OCI-LY7 (cell line): ENCODE measurements around the gene CCDC78. TPM values are rescaled to one million over a fixed set of nuclear protein-coding genes. Genes with fewer than 3 reads are reported as not detected.

Experiments
- BruUV-seq: library from RNA; stranded (reverse); fragments of 400-500 nt; replicated peaks from 2 replicates; lab custom pipeline; 2021; lab: Mats Ljungman, UMichigan
- CTCF ChIA-PET: fragments of 300-600 bp; sonication (Branson Sonifier 250); formaldehyde crosslinking; loops from one replicate; lab custom pipeline; 2022; ENCODE audit warnings: antibody characterized with exemption; ENCODE audit not compliant: unreplicated experiment; lab: Charles Lee
- POLR2A ChIA-PET: fragments of 300-600 bp; sonication (Branson Sonifier 250); formaldehyde crosslinking; loops from one replicate; lab custom pipeline; 2022; ENCODE audit warnings: antibody characterized with exemption; lab: Charles Lee
- DNase-seq: peaks from one replicate; pipeline ENCODE4 v3.0.0-alpha.2; 2015; ENCODE audit warnings: low spot score
- H2AFZ ChIP-seq: fragments of 200-600 bp; sonication (generic), shearing (Covaris generic); 2 replicates; pipeline ENCODE4 v1.6.1; 2014; ENCODE audit warnings: mild to moderate bottlenecking, antibody characterized with exemption, low read length, moderate library complexity
- H3K27ac ChIP-seq: fragments of 200-600 bp; sonication (generic); 2 replicates; pipeline ENCODE4 v1.5.1; 2014; ENCODE audit warnings: mixed run types, low read depth, mild to moderate bottlenecking, moderate library complexity, low read length, inconsistent platforms; ENCODE audit not compliant: poor library complexity, severe bottlenecking
- H3K36me3 ChIP-seq: fragments of 200-600 bp; sonication (generic); 2 replicates; pipeline ENCODE4 v1.6.1; 2014; ENCODE audit warnings: mild to moderate bottlenecking, antibody characterized with exemption, low read length, moderate library complexity, mixed read lengths; ENCODE audit not compliant: insufficient read depth
- H3K4me1 ChIP-seq: fragments of 200-600 bp; sonication (generic); 2 replicates; pipeline ENCODE4 v1.5.1; 2014; ENCODE audit warnings: mild to moderate bottlenecking, low read length; ENCODE audit not compliant: insufficient read depth, poor library complexity, severe bottlenecking
- H3K4me2 ChIP-seq: fragments of 200-600 bp; sonication (generic); 2 replicates; pipeline ENCODE4 v1.6.1; 2014; ENCODE audit warnings: mild to moderate bottlenecking, low read length
- H3K4me3 ChIP-seq: fragments of 200-600 bp; sonication (generic); 2 replicates; pipeline ENCODE4 v1.5.1; 2014; ENCODE audit warnings: mild to moderate bottlenecking, low read depth, low read length; ENCODE audit not compliant: poor library complexity, severe bottlenecking
- H3K79me2 ChIP-seq: fragments of 200-600 bp; sonication (generic); 2 replicates; pipeline ENCODE4 v1.6.1; 2016; ENCODE audit warnings: low read depth, mild to moderate bottlenecking, low read length, moderate library complexity, mixed read lengths; ENCODE audit not compliant: insufficient read depth
- H3K9me2 ChIP-seq: fragments of 200-600 bp; sonication (generic); 2 replicates; pipeline ENCODE4 v1.6.1; 2016; ENCODE audit warnings: mild to moderate bottlenecking, low read length, mixed read lengths; ENCODE audit not compliant: insufficient read depth
- H3K9me3 ChIP-seq: fragments of 200-600 bp; sonication (generic); 2 replicates; pipeline ENCODE4 v1.6.1; 2014; ENCODE audit warnings: mild to moderate bottlenecking, mixed run types, low read length, mixed read lengths
- H4K20me1 ChIP-seq: fragments of 200-600 bp; sonication (generic); 2 replicates; pipeline ENCODE4 v1.6.1; 2014; ENCODE audit warnings: mild to moderate bottlenecking, antibody characterized with exemption, low read length, moderate library complexity, mixed read lengths; ENCODE audit not compliant: insufficient read depth
- EZH2phosphoT487 ChIP-seq: fragments of 200-600 bp; sonication (generic); IDR thresholded peaks from 2 replicates; pipeline ENCODE4 v1.6.1; 2018; ENCODE audit warnings: low read depth, borderline replicate concordance, mild to moderate bottlenecking, mixed run types, antibody characterized with exemption, low read length, moderate library complexity, mixed read lengths
- intact Hi-C: fragments of 100-400 bp; cut with micrococcal nuclease; formaldehyde crosslinking; loops from one replicate; pipeline ENCODE4 v1.10.0; 2022; ENCODE audit not compliant: unreplicated experiment
- total RNA-seq, 2 experiments: library from RNA; depleted of rRNA in 1 of 2; stranded (reverse); fragments of >200 nt in 1 of 2; shearing (Covaris generic) in 1 of 2; gene quantifications; 2 replicates each; pipeline ENCODE4 v1.2.3, GENCODE V29; 2014 to 2022
- TF ChIP-seq, protein P1 (sequence below): fragments of 200-600 bp; sonication (generic); conservative IDR thresholded peaks from 2 replicates; pipeline ENCODE4 v1.5.1; 2014; ENCODE audit warnings: mild to moderate bottlenecking, antibody characterized with exemption, low read length, moderate library complexity, mixed read lengths

Gene CCDC78
- total RNA-seq, 2 experiments from 2014 or later, result 25.8 to 57.9 TPM

- BruUV-seq, result no TSS peak
- ChIA-PET POLR2A (no interaction called here), CTCF (no interaction called here)
- intact Hi-C loops, result no loop called here
- Histone ChIP-seq H3K79me2 (no peaks in the 10 kb centered on the region), H3K4me3 (no peak overlapping the region), H3K36me3 (no peaks in the 10 kb centered on the region), H3K4me2 (no peak overlapping the region), H3K27ac (no peak overlapping the region), H2AFZ (no peak overlapping the region), H4K20me1 (no peaks in the 10 kb centered on the region), H3K9me3 (no peaks in the 10 kb centered on the region), H3K4me1 (no peaks in the 10 kb centered on the region), H3K9me2 (no peaks in the 10 kb centered on the region)
- TF ChIP-seq, protein P1, sequence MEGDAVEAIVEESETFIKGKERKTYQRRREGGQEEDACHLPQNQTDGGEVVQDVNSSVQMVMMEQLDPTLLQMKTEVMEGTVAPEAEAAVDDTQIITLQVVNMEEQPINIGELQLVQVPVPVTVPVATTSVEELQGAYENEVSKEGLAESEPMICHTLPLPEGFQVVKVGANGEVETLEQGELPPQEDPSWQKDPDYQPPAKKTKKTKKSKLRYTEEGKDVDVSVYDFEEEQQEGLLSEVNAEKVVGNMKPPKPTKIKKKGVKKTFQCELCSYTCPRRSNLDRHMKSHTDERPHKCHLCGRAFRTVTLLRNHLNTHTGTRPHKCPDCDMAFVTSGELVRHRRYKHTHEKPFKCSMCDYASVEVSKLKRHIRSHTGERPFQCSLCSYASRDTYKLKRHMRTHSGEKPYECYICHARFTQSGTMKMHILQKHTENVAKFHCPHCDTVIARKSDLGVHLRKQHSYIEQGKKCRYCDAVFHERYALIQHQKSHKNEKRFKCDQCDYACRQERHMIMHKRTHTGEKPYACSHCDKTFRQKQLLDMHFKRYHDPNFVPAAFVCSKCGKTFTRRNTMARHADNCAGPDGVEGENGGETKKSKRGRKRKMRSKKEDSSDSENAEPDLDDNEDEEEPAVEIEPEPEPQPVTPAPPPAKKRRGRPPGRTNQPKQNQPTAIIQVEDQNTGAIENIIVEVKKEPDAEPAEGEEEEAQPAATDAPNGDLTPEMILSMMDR, result no peak
- no peak for TF ChIP-seq EZH2phosphoT487
- no peak for DNase-seq
These were observed 40.0 kb upstream of the CCDC78 start for GRCh38 chr16:766008-766819.

GRCh38 chr16:765488-765865 lies 39.2 kb upstream of the CCDC78 start:
- Histone ChIP-seq H4K20me1 (no peaks in the 10 kb centered on the region), H2AFZ (no peak overlapping the region), H3K9me2 (no peaks in the 10 kb centered on the region), H3K27ac (no peak overlapping the region), H3K9me3 (no peaks in the 10 kb centered on the region), H3K4me2 (no peak overlapping the region), H3K4me3 (no peak overlapping the region), H3K4me1 (no peaks in the 10 kb centered on the region), H3K36me3 (no peaks in the 10 kb centered on the region), H3K79me2 (no peaks in the 10 kb centered on the region)
- no peak for TF ChIP-seq EZH2phosphoT487
- TF ChIP-seq, protein P1, result no peak
- CTCF ChIA-PET, result no interaction called here
- POLR2A ChIA-PET, result no interaction called here
- no TSS peak for BruUV-seq
- intact Hi-C loops, result no loop called here
- no peak for DNase-seq

DNA sequence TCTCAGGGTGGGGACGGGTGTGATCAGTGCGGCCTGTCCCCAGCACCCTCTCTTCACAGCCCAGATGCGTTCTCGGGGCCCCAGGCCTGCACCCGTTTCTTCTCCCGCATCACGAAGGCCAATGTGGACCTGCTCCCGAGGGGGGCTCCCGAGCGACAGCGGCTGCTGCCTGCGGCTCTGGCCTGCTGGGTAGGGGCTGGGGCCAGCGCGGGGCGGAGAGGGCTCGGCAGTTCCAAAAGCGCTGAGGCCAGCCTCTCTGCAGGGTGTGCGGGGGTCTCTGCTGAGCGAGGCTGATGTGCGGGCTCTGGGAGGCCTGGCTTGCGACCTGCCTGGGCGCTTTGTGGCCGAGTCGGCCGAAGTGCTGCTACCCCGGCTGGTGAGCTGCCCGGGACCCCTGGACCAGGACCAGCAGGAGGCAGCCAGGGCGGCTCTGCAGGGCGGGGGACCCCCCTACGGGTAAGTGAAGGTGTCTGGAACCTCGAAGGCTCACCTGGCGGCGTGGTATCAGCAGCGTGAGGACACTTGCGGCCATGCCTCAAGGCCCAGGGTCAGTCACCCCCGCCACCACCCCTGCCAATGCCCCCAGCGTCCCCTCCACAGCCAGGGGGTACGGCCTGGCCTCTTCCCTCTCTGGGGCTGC lies 38.7 kb upstream of the CCDC78 start:
- intact Hi-C loops, result no loop called here

More for the DNA sequence above, 38.7 kb upstream of the CCDC78 start:
- H3K4me2 ChIP-seq, result no peak overlapping the region
- no peaks in the 10 kb centered on the region for H3K9me2 ChIP-seq
- no peaks in the 10 kb centered on the region for H3K79me2 ChIP-seq
- BruUV-seq, result no TSS peak
- no peaks in the 10 kb centered on the region for H3K36me3 ChIP-seq
- H3K9me3 ChIP-seq, result no peaks in the 10 kb centered on the region
- no peak overlapping the region for H3K4me3 ChIP-seq
- H2AFZ ChIP-seq, result no peak overlapping the region
- ChIA-PET POLR2A (no interaction called here), CTCF (no interaction called here)
- H3K4me1 ChIP-seq, result no peaks in the 10 kb centered on the region
- H4K20me1 ChIP-seq, result no peaks in the 10 kb centered on the region
- no peak for TF ChIP-seq EZH2phosphoT487
- TF ChIP-seq, protein P1, result no peak
- no peak for DNase-seq
- no peak overlapping the region for H3K27ac ChIP-seq
